Measurements from ENCODE around the gene NTM. TPM values are rescaled to one million over a fixed set of nuclear protein-coding genes. Genes with fewer than 3 reads are reported as not detected.

The NTM gene
- total and polyA plus RNA-seq, 2 experiments from 2014 or later, result 2.2 to 4.9 TPM

DNA sequence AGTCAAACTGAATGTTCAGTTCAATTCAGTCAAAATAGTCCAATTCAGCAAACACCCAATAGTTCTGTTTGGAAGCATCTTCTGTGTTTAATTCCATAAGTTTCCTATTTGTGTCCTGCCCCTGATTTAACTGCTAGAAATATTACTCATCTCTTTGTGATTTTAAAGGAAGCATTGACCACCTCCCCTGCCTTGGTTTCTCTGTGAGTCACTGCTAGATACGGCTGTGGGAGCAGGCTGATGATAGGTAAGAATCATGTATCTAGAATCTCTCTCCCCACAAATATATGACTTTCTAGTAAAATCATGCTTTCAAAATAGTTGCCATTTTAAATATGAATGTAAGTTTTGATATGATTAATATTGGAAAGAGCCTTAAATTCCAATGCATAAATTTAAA is 888.5 kb downstream of the NTM start:
- H4K20me1 ChIP-seq (ENCODE audit: insufficient read depth, poor library complexity, severe bottlenecking), result no peaks in the 10 kb centered on the region
- no peak overlapping the region for H3K4me2 ChIP-seq
- no peak overlapping the region for H3K4me3 ChIP-seq
- 85% methylated on average over 1 of the region's 1 CpG for WGBS (ENCODE audit: low lambda C conversion rate, missing lambda C conversion rate)
- H2AFZ ChIP-seq, result no peak overlapping the region
- no peaks in the 10 kb centered on the region for H3K4me1 ChIP-seq (ENCODE audit: insufficient read depth)
- no peaks in the 10 kb centered on the region for H3K9me2 ChIP-seq (replicated peaks; ENCODE audit: insufficient read depth)
- no peaks in the 10 kb centered on the region for H3K36me3 ChIP-seq (replicated peaks; ENCODE audit: insufficient read depth, low read depth)
- no peak for TF ChIP-seq EZH2phosphoT487 (IDR thresholded peaks at IDR 0.05; ENCODE audit: low read depth, severe bottlenecking, unreplicated experiment)
- TF ChIP-seq EZH2 (IDR thresholded peaks at IDR 0.05; ENCODE audit: borderline replicate concordance), result no peak
- TF ChIP-seq, protein P1, sequence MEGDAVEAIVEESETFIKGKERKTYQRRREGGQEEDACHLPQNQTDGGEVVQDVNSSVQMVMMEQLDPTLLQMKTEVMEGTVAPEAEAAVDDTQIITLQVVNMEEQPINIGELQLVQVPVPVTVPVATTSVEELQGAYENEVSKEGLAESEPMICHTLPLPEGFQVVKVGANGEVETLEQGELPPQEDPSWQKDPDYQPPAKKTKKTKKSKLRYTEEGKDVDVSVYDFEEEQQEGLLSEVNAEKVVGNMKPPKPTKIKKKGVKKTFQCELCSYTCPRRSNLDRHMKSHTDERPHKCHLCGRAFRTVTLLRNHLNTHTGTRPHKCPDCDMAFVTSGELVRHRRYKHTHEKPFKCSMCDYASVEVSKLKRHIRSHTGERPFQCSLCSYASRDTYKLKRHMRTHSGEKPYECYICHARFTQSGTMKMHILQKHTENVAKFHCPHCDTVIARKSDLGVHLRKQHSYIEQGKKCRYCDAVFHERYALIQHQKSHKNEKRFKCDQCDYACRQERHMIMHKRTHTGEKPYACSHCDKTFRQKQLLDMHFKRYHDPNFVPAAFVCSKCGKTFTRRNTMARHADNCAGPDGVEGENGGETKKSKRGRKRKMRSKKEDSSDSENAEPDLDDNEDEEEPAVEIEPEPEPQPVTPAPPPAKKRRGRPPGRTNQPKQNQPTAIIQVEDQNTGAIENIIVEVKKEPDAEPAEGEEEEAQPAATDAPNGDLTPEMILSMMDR (IDR thresholded peaks at IDR 0.05; ENCODE audit: poor library complexity), result no peak
- H3K27ac ChIP-seq, result no peak overlapping the region
- no peak for DNase-seq (ENCODE audit: low spot score)
- no peaks in the 10 kb centered on the region for H3K79me2 ChIP-seq
- H3K27me3 ChIP-seq, result no peaks in the 10 kb centered on the region
- no peaks in the 10 kb centered on the region for H3K9me3 ChIP-seq (ENCODE audit: low read depth)

DNA sequence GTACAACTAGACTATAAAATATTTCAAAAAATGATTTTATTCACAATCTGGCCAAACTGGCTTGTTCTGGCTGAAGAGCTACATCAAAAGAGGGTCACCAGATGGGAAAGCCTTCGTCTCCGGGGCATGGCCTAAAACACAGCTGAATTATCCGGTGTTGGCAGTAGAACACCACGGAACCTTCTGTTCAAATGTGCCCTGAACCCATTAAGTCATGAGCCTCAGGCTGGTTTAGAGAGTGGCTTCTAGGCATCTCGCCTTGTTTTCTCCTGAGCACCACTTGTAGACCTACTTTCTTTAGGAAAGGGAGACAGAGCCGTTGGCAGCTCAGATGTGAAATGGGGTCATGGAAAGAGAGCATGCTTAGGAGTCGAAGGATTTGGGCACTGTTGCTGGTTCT is 890.2 kb downstream of the NTM start:
- Histone ChIP-seq H3K36me3 (replicated peaks; ENCODE audit: insufficient read depth, low read depth) (no peaks in the 10 kb centered on the region), H3K4me2 (no peak overlapping the region), H3K79me2 (no peaks in the 10 kb centered on the region), H3K27ac (no peak overlapping the region), H3K9me3 (ENCODE audit: low read depth) (no peaks in the 10 kb centered on the region), H3K9me2 (replicated peaks; ENCODE audit: insufficient read depth) (no peaks in the 10 kb centered on the region), H3K4me1 (ENCODE audit: insufficient read depth) (no peaks in the 10 kb centered on the region), H3K27me3 (no peaks in the 10 kb centered on the region), H3K4me3 (no peak overlapping the region), H2AFZ (no peak overlapping the region), H4K20me1 (ENCODE audit: insufficient read depth, poor library complexity, severe bottlenecking) (no peaks in the 10 kb centered on the region)
- 94% methylated on average over 7 of the region's 7 CpGs for WGBS (ENCODE audit: low lambda C conversion rate, missing lambda C conversion rate)
- no peak for TF ChIP-seq EZH2phosphoT487 (IDR thresholded peaks at IDR 0.05; ENCODE audit: low read depth, severe bottlenecking, unreplicated experiment)
- TF ChIP-seq, protein P1 (IDR thresholded peaks at IDR 0.05; ENCODE audit: poor library complexity), result no peak
- TF ChIP-seq EZH2 (IDR thresholded peaks at IDR 0.05; ENCODE audit: borderline replicate concordance), result no peak
- DNase-seq (ENCODE audit: low spot score), result no peak

DNA sequence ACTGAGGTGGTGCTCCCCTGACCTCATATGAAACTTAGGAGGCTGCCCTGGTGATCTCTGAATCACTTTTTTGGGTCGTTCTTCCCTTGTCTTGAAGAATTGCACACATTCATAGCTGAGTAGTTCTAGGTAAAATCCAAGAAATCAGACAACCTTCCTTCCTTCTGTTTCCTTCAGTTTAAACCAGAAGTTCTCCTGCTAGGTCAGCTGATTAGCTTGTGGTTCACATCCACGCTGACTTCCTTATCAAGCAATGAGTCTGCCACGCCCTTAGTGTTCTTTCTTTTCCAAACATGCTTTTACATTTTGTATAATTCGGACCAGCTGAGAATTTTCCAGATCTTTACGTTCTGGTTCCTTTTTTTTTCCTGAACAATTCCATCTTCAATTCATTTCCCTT is 892.8 kb downstream of the NTM start:
- 79% methylated on average over 5 of the region's 5 CpGs for WGBS (ENCODE audit: low lambda C conversion rate, missing lambda C conversion rate)
- Histone ChIP-seq H3K79me2 (no peaks in the 10 kb centered on the region), H3K4me2 (peak overlapping the region; percentile 17), H3K4me1 (ENCODE audit: insufficient read depth) (no peaks in the 10 kb centered on the region), H3K9me3 (ENCODE audit: low read depth) (no peaks in the 10 kb centered on the region), H3K4me3 (no peak overlapping the region), H3K27me3 (no peaks in the 10 kb centered on the region), H2AFZ (no peak overlapping the region), H3K9me2 (replicated peaks; ENCODE audit: insufficient read depth) (no peaks in the 10 kb centered on the region), H3K27ac (peak overlapping the region; percentile 38), H3K36me3 (replicated peaks; ENCODE audit: insufficient read depth, low read depth) (no peaks in the 10 kb centered on the region), H4K20me1 (ENCODE audit: insufficient read depth, poor library complexity, severe bottlenecking) (no peaks in the 10 kb centered on the region)
- peak; percentile 14 for DNase-seq (ENCODE audit: low spot score)
- TF ChIP-seq, protein P1 (IDR thresholded peaks at IDR 0.05; ENCODE audit: poor library complexity), result no peak
- TF ChIP-seq EZH2phosphoT487 (IDR thresholded peaks at IDR 0.05; ENCODE audit: low read depth, severe bottlenecking, unreplicated experiment) (no peak), EZH2 (IDR thresholded peaks at IDR 0.05; ENCODE audit: borderline replicate concordance) (no peak)

DNA sequence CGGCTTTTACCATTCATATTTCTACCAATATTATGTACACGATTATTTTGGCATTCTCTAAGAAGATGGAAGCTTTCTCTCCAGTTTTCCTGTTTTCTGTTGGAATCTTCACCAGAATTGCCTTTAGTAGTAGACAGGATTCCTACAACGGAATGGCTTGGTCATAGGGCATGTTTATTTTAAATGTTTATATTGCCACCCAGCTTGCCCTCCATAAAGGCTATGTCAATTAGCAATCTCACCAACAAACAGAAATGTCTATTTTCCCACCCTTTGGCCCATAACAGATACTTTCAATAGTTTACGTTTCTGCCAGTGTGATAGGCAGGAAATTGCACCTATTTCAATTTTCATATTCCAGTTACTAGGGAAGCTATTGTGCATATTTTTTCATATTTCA is 893.5 kb downstream of the NTM start:
- H3K4me2 ChIP-seq, result peak overlapping the region; percentile 17
- no peak for DNase-seq (ENCODE audit: low spot score)
- H3K4me3 ChIP-seq, result no peak overlapping the region
- H2AFZ ChIP-seq, result no peak overlapping the region
- no peaks in the 10 kb centered on the region for H3K79me2 ChIP-seq
- peak overlapping the region; percentile 10 for H3K27ac ChIP-seq
- H3K4me1 ChIP-seq (ENCODE audit: insufficient read depth), result no peaks in the 10 kb centered on the region
- no peaks in the 10 kb centered on the region for H3K9me3 ChIP-seq (ENCODE audit: low read depth)
- TF ChIP-seq, protein P1 (IDR thresholded peaks at IDR 0.05; ENCODE audit: poor library complexity), result no peak
- no peak for TF ChIP-seq EZH2 (IDR thresholded peaks at IDR 0.05; ENCODE audit: borderline replicate concordance)
- no peak for TF ChIP-seq EZH2phosphoT487 (IDR thresholded peaks at IDR 0.05; ENCODE audit: low read depth, severe bottlenecking, unreplicated experiment)
- no peaks in the 10 kb centered on the region for H3K36me3 ChIP-seq (replicated peaks; ENCODE audit: insufficient read depth, low read depth)
- no peaks in the 10 kb centered on the region for H4K20me1 ChIP-seq (ENCODE audit: insufficient read depth, poor library complexity, severe bottlenecking)
- 67% methylated on average over 4 of the region's 4 CpGs for WGBS (ENCODE audit: low lambda C conversion rate, missing lambda C conversion rate)
- no peaks in the 10 kb centered on the region for H3K9me2 ChIP-seq (replicated peaks; ENCODE audit: insufficient read depth)
- no peaks in the 10 kb centered on the region for H3K27me3 ChIP-seq

Data from hepatocyte (in vitro differentiated cells).